SKM-1 treated with dmso at 0.1 percent for 144 hours (cell line): ENCODE results near the gene BEST3.
"Not testable (repeated sequence)": the region's sequence is repeated elsewhere in the genome, so short reads cannot be mapped to it uniquely, and the experiment has no call there.

ENCODE experiments used
- DNase-seq: peaks from one replicate; lab custom pipeline; 2025; ENCODE audit not compliant: unreplicated experiment; lab: John Stamatoyannopoulos, UW

Gene BEST3

GRCh38 chr12:69688471-69689427 lies 10.4 kb downstream of the BEST3 start:
- no peak for DNase-seq

GRCh38 chr12:69688021-69688420 lies 11.1 kb downstream of the BEST3 start:
- DNase-seq, result no peak

GRCh38 chr12:69687390-69687789 lies 11.7 kb downstream of the BEST3 start:
- DNase-seq, result no peak

- no peak for DNase-seq
These were observed 12.4 kb downstream of the BEST3 start for GRCh38 chr12:69686731-69687130.

- no peak for DNase-seq
These were observed 13.3 kb downstream of the BEST3 start for GRCh38 chr12:69685810-69686209.

GRCh38 chr12:69684466-69684865 lies 14.6 kb downstream of the BEST3 start:
- DNase-seq, result no peak

- DNase-seq, result no peak
These were observed 16.9 kb downstream of the BEST3 start for GRCh38 chr12:69682110-69682755.

- DNase-seq, result no peak
These were observed 20.0 kb downstream of the BEST3 start for GRCh38 chr12:69679119-69679518.

- DNase-seq, result no peak
These were observed 22.7 kb downstream of the BEST3 start for GRCh38 chr12:69676257-69677012.

GRCh38 chr12:69672195-69672594 lies 26.9 kb downstream of the BEST3 start:
- DNase-seq, result no peak

- no peak for DNase-seq
These were observed 27.5 kb downstream of the BEST3 start for GRCh38 chr12:69671597-69671996.

GRCh38 chr12:69666798-69667197 lies 32.3 kb downstream of the BEST3 start:
- no peak for DNase-seq

- not testable (repeated sequence) for DNase-seq
These were observed 34.1 kb downstream of the BEST3 start for GRCh38 chr12:69664930-69665377.

GRCh38 chr12:69663726-69664125 lies 35.4 kb downstream of the BEST3 start:
- DNase-seq, result no peak

GRCh38 chr12:69662764-69663163 lies 36.3 kb downstream of the BEST3 start:
- no peak for DNase-seq

GRCh38 chr12:69661386-69661785 lies 37.7 kb downstream of the BEST3 start:
- DNase-seq, result no peak

- no peak for DNase-seq
These were observed 38.8 kb downstream of the BEST3 start for GRCh38 chr12:69660164-69660863.

GRCh38 chr12:69658203-69658602 lies 40.9 kb downstream of the BEST3 start:
- DNase-seq, result no peak

GRCh38 chr12:69657376-69658137 lies 41.5 kb downstream of the BEST3 start:
- no peak for DNase-seq
